ENCODE measurements around the gene BIN1. TPM values are rescaled to one million over a fixed set of nuclear protein-coding genes. Genes with fewer than 3 reads are reported as not detected.

The BIN1 gene
- total RNA-seq, 1 donor from 2014 or later = 71.6 TPM

GRCh38 chr2:127061375-127062273, 45.3 kb downstream of the BIN1 start:
- DNase-seq (ENCODE audit: low spot score in 2 of 2) = no peak
- intact Hi-C loops (cut with DNase I) = loop anchor here (10.0 kb wide), 3 partner anchors 233 to 963 kb away; partner anchors contain the start of genes ERCC3, GYPC and SAP130

GRCh38 chr2:127060264-127060945, 46.5 kb downstream of the BIN1 start:
- no peaks in the 10 kb centered on the region for H3K36me3 ChIP-seq
- intact Hi-C loops (cut with DNase I) = loop anchor here (10.0 kb wide), 3 partner anchors 234 to 964 kb away; partner anchors contain the start of genes ERCC3, GYPC and SAP130
- H3K27me3 ChIP-seq = no peaks in the 10 kb centered on the region
- no peak overlapping the region for H3K27ac ChIP-seq
- no peak for DNase-seq (ENCODE audit: low spot score in 2 of 2)
- no peak for TF ChIP-seq CTCF (IDR thresholded peaks at IDR 0.05)
- peaks cover 8 to 13% of the 10 kb centered on the region in 2 donors for H3K4me1 ChIP-seq
- H3K4me3 ChIP-seq = no peak overlapping the region
- H3K9me3 ChIP-seq = no peaks in the 10 kb centered on the region

More at GRCh38 chr2:127061375-127062273, 45.3 kb downstream of the BIN1 start:
- Histone ChIP-seq H3K27me3 (no peaks in the 10 kb centered on the region), H3K27ac (no peak overlapping the region), H3K9me3 (no peaks in the 10 kb centered on the region), H3K4me3 (no peak overlapping the region), H3K36me3 (no peaks in the 10 kb centered on the region), H3K4me1 (peaks cover 9 to 16% of the 10 kb centered on the region in 2 donors)
- no peak for TF ChIP-seq CTCF (IDR thresholded peaks at IDR 0.05)

GRCh38 chr2:127059559-127059958, 47.4 kb downstream of the BIN1 start:
- Histone ChIP-seq H3K27me3 (no peaks in the 10 kb centered on the region), H3K4me1 (peaks cover 4 to 6% of the 10 kb centered on the region in 2 donors), H3K27ac (no peak overlapping the region), H3K4me3 (no peak overlapping the region), H3K9me3 (no peaks in the 10 kb centered on the region), H3K36me3 (no peaks in the 10 kb centered on the region)
- TF ChIP-seq CTCF (IDR thresholded peaks at IDR 0.05) = no peak
- no peak for DNase-seq (ENCODE audit: low spot score in 2 of 2)
- intact Hi-C loops (cut with DNase I) = no loop called here

GRCh38 chr2:127058954-127059252, 48.1 kb downstream of the BIN1 start:
- Histone ChIP-seq H3K27ac (no peak overlapping the region), H3K36me3 (no peaks in the 10 kb centered on the region), H3K4me3 (no peak overlapping the region), H3K9me3 (no peaks in the 10 kb centered on the region), H3K4me1 (no peaks in the 10 kb centered on the region), H3K27me3 (no peaks in the 10 kb centered on the region)
- intact Hi-C loops (cut with DNase I) = no loop called here
- TF ChIP-seq CTCF (IDR thresholded peaks at IDR 0.05) = no peak
- no peak for DNase-seq (ENCODE audit: low spot score in 2 of 2)

GRCh38 chr2:127058246-127058953, 48.6 kb downstream of the BIN1 start:
- intact Hi-C loops (cut with DNase I) = no loop called here
- TF ChIP-seq CTCF (IDR thresholded peaks at IDR 0.05) = no peak
- DNase-seq (ENCODE audit: low spot score in 2 of 2) = no peak
- Histone ChIP-seq H3K27me3 (no peaks in the 10 kb centered on the region), H3K27ac (no peak overlapping the region), H3K9me3 (no peaks in the 10 kb centered on the region), H3K36me3 (no peaks in the 10 kb centered on the region), H3K4me3 (no peak overlapping the region), H3K4me1 (no peaks in the 10 kb centered on the region)

Data from ascending aorta (tissue), 2 donors.